IPS-NIHi11 (cell line): Measurements from ENCODE around the gene BORCS5.
"Not testable (repeated sequence)": the region's sequence is repeated elsewhere in the genome, so short reads cannot be mapped to it uniquely, and the experiment has no call there.

Experiments used
- DNase-seq: peaks from one replicate; pipeline ENCODE4 v3.0.0; 2012; ENCODE audit warnings: mixed read lengths, low spot score

Gene BORCS5

DNA sequence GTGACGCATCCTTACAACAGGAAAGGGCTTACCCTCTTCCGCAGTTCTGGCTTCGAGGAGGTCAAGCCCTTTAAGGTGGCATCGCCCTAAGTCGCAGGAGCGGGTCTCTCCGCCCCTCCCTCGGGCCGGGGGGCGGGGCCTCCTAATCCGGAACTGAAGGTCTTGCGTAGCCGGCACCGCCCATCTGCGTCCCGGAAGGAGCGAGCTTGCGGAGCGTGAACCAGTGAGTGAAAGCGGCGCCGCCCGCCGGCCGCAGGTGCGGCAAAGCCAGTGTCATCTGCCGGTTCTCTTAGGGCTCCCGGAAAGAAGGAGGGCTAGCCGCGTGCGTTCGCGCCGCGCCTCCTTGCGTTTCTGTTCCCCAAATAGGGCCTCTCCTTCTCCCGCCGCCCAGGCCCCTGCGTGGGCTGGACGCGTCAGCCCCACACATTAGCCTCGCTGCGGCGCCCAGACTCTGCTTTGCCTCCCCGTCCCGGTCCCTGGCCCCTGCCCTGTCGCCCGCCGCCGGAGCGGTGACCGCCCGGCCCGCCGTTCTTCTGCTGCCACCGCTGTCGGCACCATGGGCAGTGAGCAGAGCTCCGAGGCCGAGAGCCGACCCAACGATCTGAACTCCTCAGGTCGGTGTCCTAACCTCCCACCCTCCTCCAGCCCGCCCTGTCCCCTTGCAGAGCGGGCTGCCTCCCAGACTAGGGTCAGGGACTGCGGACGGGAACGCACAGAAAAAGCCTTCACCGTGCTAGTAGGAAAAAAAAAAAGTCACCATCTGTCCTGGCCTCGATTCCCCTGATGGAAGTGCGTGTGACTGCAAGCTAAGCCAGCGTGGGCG lies at the start of gene BORCS5:
BORCS5 (plus strand) TSS at position 183 of the 823 bp plus-strand sequence; CDS start at position 557, 374 bp downstream.
- peak; percentile 95 for DNase-seq

DNA sequence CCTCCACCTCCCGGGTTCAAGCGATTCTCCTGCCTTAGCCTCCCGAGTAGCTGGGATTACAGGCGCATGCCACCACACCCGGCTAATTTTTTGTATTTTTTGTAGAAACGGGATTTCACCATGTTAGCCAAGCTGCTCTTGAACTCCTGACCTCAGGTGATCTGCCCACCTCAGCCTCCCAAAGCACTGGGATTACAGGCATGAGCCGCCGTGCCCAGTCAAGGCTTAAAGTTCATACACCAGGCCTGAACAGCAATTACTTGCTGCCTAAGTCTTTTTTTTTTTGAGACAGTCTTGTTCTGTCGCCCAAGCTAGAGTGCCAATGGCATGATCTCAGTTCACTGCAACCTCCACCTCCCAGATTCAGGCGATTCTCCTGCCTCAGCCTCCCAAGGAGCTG lies 46.2 kb upstream of the BORCS5 start:
- DNase-seq: not testable (repeated sequence)

DNA sequence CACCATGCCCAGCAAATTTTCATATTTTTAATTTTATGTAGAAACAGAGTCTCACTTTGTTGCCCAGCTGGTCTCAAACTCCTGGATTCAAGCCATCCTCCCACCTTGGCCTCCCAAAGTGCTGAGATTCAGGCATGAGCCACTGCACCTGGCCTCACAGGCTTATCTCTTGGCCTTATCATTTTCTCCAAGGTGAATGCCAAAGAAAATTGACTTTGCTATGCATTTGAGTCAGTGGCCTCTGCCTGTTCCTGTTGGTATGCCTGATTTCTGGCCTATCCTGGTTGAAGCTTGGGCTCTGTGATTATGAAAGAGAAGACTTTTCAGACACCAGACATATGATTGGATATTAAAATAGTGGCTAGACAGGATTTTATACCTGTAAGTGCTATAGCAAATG lies 41.0 kb upstream of the BORCS5 start:
- no peak for DNase-seq

DNA sequence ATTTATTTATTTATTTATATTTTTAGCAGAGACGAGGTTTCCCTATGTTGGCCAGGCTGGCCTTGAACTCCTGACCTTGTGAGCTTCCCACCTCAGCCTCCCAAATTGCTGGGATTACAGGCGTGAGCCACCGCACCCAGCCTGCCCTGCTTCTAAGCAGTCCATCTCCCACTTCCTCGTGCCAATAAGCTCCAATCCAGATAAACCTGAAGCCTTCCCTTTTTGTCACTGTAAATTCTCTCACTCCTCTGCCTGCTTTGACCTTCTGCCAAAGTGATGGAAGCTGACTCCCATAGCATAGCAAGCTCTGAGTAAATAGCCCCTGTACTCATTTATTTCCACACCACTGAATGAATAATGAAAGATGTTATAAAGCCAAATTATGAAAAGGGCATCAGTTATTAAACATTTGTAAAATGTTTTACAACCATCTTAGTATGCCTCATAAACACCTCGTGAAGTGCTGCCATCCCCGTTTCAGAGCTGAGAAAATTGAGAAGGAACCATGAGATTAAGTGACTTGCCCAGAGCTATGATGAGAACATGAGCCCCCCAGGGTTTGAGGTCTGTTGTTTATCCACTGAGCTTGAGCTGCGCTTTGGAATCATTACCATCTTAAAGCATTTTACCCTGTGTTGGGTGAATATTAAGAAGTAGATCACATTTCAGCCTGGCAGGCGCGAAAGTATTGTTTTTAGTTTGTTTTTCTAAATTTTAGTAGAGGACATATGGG lies 37.3 kb upstream of the BORCS5 start:
- no peak for DNase-seq

DNA sequence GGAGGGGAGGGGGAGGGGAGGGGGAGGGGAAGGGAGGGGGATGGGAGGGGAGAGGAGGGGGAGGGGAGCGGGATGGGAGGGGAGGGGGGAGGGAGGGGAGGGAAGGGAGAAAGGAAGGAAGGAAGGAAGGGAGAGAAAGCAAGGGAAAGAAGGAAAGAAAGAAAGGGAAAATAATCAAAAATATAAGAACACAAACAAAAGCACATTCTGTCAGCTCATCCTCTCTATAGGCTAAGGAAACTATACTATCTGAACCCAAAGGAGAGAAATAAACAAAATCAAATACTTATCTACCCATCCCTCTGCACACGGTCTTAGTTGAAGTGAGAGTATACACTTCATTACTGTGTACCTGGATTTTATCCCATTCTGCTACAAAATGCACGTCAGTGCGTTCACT lies 33.8 kb upstream of the BORCS5 start:
- DNase-seq: no peak

DNA sequence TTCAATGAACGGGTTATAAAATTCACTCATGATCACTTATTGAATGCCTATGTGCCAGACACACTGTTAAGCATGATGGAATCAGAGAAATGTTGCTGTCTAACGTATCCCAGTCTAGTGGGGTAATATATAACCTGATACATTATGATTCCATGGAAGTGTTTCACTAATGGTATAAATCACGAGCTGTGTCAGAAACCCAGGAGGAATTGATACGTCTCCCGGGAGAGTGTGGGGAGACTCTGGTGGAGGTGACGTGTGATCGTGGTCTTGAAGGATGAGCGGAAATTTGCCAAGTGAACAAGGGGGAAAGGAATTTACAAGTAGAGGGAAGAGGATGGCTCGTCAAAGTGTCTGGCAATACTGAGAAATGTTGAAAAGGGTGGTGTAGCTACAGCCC lies 33.3 kb upstream of the BORCS5 start:
- DNase-seq: no peak

DNA sequence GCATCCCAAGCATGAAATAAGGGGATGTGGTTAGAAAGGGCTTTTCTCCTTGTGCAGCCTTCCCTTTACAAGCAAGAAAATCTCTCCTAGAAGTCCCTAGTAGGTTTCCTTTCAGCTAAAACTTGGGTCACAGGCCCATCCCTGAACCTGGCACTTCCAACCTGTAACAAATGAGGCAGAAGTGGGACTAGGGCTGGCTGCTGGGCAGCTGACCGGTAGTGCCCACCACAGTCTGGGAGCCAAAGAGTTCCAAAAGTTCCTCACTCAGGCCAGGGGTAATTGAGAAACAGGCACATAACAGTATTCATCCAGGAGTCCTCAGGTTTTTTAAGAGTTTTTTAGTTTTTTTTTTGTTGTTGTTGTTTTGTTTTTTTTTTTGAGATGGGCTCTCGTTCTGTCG lies 30.6 kb upstream of the BORCS5 start:
- DNase-seq: no peak

DNA sequence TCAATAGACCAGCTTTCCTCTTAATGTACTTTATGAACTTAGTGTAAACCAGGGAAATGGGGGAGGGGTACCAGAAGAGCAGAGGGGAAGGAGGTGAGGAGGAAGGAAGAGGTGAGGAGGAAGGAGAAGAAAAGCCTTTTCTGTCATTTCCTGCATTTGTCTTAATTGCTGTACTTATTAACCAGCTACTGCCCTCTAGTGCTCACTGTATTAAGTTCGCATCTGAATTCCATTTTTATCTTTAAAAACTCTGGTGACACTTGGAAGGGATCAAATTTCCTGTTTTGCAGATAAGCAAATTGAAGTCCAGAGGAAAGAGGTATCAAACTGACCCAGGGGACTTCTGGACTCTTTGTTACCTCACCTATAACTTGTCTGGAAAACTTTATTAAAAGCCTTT lies 29.1 kb upstream of the BORCS5 start:
- peak; percentile 67 for DNase-seq

DNA sequence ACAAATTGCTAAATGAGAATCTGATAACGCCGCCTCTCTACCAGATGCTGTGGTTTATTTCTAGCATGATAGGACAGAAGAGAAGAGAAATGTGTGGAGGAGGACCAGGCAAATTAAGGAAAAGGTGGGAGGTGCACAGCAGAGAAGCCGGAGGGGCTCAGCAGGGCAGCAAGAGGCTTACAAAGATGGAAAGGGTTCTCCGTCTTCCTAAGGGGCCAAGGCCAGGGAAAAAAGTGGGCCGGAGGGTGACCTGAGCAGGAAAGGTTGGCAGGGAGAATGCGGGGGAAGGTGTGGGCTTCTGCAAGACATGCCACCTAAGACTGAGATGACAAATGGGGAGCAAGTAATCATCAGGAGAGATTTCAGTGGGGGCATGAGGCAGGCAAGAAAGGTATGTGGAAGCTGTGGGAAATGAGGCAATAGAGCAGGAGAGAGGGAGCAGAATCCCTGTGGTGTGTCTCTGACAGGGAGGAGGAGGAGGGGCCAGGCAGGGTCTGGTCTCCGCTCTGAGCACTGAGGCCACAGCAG lies 25.6 kb upstream of the BORCS5 start:
- peak; percentile 53 for DNase-seq

DNA sequence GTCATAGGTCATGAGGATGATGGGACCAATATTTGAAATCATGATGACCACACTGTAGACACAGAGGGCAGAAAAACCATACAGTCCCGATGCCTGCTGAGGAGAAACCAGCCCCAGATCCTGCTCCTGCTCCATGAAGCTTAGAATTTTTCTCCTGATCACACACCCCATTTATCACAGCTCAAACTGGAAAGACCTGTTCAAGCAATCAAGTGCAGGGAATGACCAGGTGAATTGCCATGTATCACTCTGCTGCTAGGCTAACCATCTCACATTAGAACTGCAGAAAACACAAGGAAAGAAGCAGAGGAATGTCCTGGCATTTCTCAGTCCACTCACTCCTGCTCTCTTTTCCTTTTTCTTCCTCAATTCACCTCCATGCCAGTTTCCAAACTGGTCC lies 25.0 kb upstream of the BORCS5 start:
- peak; percentile 49 for DNase-seq

DNA sequence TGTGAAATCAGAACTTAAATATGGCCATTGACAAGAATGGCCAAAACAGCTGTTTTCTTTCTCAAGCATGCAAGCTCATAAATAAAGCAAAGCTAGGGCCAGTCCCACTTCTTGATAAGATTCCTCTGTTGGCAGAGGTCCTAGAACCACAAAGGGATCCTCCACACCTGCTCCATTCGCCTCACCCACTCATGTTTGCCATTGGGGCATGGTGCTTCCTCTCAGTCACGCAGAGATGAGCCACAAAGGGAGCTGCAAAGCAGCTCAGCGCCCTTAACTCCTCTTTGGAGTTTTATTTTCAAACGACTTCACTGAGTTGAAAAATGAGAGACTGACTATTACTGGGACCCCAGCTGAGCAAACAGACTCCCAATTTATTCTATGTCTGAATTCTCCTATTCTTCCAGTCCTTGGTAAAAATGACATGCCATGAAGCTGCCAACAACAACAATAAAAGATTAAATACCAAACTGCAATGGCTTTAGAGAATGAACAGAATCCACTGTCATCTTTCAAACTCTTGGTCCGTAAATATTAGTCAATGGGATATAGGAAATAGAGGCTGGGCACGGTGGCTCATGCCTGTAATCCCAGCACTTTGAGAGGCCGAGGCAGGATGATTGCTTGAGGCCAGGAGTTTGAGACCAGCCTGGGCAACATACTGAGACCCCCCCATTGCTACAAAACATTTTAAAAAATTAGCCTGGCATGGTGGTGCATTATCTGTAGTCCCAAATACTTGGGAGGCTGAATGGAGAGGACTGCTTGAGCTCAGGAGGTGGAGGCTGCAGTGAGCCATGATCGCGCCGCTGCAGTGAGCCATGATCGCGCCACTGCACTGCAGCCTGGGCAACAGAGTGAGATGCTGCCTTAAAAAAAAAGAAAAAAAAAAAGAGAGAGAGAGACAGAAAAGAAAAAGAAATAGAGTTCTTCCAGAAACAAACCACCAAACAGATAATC lies 23.2 kb upstream of the BORCS5 start:
- no peak for DNase-seq

DNA sequence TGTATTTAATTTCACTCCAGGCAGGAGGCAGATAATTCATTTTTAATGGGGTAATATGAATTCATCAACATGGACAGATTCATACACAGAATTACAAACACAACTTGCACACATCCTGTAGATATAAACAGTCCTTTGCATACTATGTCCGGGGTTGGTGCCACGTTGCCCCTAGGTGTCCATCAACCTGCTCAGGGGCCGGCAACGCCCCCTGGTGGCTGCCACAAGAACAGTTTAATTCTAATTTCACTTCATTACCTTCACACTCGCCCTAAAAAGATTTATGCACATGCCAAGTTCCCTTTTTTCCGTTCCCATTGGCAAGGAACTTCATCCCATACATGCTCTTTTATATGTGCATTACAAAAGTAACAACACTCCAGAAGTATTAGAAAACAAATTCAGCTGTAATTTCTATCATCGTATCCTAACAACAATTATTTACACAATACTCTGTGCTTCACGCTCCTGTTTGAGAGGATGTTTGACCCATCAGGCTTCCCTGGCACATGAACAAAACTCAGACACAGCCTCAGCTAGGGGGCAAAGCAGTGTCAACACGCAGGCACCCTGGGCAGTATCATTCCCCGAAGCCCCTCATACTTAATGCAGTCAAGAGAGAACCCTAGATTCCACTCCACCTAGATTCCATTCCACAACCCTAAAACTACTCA lies 22.4 kb upstream of the BORCS5 start:
- DNase-seq: peak; percentile 82

DNA sequence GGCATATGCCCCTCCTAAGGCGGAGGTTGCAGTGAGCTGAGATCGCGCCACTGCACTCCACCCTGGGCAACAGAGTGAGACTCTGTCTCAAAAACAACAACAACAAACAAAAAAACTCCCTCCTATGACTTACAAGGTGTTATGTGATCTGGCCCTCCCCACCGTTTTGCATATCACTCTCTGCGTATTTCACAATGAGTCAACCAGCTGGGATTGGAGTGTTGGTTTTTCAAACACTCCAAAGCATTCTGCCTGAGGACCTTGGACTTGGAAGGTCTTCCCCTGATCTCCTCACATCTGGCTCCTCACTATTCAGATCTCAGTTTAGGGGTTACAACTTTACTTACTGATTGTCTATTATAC lies 20.8 kb upstream of the BORCS5 start:
- no peak for DNase-seq

DNA sequence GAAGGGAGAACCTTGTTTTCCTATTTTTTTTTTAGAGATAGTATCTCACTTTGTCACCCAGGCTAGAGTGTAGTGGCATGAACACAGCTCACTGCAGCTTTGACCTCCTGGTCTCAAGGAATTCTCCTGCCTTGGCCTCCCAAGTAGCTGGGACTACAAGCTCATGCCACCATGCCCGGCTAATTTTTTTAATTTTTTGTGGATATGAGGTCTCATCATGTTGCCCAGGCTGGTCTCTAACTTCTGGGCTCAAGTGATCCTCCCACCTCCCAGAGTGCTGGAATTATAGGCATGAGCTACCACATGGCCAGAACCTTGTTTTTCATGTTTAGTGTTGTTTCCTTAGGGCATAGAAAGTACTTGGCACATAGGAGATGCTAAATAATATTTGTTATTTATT lies 20.4 kb upstream of the BORCS5 start:
- no peak for DNase-seq

DNA sequence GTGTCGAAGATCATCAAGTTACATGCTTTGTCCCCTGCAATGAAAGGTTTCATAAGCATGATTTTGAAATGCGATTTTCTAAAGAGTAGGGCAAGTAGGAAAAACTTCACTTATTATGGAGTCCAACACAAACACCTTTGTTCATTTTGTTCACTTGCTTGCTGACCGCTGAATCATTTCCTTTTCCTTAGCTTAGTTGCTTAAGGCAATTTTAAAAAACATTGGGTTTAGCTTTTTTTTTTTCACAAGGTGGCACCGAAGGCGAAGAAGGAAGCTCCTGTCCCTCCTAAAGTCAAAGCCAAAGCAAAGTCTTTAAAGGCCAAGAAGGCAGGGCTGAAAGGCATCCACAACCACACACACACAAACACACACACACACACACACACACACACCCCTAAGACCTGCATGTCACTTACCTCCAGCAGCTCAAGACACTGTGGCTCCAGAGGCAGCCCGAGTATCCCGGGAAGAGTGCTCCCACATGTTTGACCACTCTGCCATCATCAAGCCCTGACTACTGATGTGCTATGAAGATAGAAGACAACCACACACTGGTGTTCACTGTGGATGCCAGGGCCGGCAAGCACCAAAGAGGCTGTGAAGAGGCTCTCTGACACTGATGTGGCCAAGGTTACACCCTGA lies 18.2 kb upstream of the BORCS5 start:
- no peak for DNase-seq

DNA sequence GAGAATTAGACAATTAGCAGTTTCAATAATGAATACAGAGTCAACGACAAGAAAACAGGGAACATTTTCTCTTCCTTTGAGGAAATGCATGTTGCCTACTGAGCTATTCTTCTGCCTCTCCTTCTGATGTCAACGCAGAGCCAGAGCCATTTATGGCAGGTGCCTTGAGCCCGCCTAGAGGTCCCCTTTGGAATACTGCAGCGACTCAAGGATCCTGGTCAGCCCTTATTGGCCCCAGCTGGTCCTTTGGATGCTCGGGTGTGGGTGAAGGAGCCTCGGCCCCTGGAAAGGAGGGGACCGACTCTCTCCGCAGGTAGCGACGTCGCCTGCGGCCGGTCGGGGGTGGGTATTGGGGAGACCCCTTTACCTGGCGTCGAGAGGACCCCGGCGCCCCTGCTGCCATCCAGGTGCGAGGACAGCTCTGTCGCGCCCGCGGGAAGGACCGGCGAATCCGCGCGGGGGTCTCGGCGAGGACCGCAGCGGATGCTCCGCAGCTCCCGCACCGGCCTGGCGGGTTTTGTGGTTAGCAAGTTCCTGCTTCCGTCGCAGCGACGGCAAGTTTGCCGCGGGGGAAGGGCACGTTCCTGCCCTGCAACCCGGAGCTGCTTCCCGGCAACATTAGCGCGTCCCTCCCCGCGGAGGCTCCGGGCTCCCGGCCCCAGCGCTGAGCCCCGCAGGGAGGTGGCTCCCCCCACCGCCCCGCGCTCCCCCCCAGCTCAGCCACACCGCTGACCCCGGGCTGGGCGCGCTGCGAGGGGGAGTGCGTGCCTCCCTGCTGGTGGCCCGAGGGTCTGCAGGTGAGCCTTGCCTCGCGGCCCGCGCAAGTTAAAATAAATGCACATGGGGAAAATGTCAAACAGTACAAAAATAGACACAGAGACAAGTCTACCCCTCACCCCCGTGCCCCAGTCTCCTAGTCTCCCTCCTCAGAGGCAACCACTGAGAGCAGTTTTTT lies 6.9 kb upstream of the BORCS5 start, which contains the start of gene MANSC1:
MANSC1 (minus strand) TSS at position 532 of the 955 bp plus-strand sequence. CDS start 6,928 bp downstream, outside the sequence.
- peak; percentile 73 for DNase-seq

DNA sequence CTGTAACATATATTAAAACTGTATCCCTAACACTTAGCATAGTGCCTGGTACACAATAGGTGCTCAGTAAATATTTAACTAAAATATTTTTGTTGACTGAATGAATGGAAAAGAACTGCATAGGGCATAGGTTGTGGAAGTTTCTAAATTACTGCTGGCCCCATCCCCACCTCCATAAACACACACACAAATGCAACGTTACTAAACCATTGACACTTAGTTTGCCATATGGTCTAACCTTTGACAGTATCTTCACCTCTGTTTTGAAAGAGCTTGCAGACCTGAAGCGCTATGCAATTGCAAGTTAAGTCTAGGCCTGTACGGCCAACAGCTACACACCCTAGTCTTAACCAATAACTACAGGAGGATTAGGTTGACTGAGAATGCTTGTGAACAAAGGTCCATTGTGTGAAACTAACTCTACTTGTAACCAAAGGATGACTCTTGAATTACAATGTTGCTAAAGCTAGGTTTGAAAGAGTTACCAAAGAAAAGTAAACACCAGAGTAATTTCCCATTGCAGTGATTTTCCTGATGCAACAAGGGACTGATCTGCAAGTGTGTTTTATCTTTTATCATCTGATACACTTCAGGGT lies 5.9 kb upstream of the BORCS5 start:
- DNase-seq: no peak

DNA sequence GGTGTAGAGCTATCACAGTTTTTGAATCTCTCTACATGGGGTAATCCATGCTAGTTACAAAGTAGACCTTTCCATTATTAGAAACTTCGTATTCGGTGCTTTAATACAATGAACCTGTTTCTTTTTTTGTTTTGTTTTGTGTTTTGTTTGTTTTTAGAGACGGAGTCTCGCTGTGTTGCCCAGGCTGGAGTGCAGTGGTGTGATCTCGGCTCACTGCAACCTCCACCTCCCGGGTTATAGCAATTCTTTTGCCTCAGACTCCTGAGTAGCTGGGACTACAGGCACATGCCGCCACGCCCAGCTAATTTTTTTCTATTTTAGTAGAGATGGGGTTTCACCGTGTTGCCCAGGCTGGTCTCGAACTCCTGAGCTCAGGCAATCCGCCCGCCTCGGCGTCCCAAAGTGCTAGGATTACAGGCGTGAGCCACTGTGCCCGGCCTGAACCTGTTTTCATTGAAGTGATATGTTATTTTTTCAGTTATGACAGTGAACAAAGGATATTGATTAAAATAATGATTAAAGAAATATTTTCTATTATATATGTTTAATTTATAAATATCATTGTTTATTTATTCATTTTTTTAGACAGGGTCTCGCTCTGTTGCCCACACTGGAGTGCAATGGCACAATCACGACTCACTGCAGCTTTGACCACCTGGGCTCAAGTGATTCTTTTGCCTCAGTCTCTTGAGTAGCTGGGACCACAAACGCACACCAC lies 5.3 kb upstream of the BORCS5 start:
- not testable (repeated sequence) for DNase-seq

DNA sequence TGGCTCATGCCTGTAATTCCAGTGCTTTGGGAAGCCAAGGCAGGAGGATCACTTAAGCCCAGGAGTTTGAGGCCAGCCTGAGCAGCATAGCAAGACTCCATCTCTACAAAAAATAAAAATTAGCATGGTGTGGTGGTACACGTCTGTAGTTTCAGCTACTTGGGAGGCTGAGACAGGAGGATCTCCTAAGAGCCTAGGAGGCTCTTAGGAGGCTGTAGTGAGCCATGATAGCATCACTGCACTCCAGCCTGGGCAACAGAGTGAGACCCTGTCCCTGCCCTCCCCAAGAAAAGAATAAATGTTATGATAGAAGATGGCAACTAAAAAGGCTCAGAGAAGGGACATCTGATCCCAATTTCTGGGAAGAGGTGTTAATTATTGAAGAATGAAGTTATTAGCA lies 3.6 kb upstream of the BORCS5 start:
- no peak for DNase-seq
